GM19099 (cell line): ENCODE data around the gene CRCP.

Experiments used
- POLR2A ChIP-seq: IDR thresholded peaks from 3 replicates; pipeline ENCODE4 v1.6.1; 2011; ENCODE audit warnings: low read depth; ENCODE audit not compliant: insufficient read length; ENCODE audit errors: extremely low read depth

Gene CRCP

DNA sequence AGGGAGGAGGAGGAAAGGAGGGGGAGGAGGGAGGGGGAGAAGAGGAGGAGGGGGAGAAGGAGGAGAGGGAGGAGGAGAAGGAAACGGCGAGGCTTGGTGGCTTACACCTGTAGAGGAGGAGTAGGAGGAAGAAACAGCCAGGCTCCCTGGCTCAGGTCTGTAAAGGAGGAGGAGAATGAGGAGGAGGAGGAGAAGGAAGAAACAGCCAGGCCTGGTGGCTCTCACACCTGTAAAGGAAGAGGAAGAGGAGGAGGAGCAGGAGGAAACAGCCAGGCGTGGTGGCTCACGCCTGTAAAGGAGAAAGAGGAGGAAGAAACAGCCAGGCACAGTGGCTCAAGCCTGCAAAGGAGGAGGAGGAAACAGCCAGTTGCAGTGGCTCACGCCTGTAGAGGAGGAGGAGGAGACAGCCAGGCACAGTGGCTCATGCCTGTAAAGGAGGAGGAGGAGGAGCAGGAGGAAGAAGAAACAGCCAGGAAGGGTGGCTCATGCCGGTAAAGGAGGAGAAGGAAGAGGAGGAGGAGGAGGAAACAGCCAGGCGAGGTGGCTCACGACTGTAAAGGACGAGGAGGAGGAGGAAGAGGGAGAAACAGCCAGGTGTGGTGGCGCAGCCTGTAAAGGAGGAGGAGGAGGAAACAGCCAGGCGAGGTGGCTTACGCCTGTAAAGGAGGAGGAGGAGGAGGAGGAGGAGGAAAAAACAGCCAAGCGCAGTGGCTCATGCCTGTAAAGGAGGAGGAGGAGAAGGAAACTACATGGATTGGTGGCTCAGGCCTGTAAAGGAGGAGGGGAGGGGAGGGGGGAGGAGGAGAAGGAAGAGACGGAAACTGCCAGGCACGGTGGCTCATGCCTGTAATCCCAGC is 14.9 kb upstream of the CRCP start:
- TF ChIP-seq POLR2A: no peak

DNA sequence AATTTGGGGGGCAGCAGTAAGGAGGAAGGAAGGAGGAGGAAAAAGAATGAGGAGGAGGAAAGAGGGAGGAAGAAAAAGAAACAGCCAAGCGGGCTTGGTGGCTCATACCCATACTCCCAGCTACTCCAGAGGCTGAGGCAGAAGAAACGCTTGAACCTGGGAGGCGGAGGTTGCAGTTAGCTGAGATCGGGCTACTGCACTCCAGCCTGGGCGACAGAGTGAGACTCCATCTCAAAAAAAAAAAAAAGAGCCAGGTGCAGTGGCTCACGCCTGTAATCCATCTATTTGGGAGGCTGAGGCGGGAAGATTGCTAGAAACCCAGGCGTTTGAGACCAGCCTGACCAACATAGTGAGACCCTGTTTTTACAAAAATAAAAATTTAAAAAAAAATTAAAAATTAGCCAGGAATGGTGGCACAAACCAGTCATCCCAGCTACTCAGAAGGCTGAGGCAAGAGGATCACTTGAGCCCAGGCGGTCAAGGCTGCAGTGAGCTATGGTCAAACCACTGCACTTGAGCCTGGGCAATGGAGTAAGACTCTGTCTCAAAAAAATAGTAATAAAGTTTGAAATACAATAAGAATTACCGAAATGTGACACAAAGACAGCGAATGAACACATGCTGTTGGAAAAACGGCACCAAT is 14.1 kb upstream of the CRCP start:
- TF ChIP-seq POLR2A: no peak

DNA sequence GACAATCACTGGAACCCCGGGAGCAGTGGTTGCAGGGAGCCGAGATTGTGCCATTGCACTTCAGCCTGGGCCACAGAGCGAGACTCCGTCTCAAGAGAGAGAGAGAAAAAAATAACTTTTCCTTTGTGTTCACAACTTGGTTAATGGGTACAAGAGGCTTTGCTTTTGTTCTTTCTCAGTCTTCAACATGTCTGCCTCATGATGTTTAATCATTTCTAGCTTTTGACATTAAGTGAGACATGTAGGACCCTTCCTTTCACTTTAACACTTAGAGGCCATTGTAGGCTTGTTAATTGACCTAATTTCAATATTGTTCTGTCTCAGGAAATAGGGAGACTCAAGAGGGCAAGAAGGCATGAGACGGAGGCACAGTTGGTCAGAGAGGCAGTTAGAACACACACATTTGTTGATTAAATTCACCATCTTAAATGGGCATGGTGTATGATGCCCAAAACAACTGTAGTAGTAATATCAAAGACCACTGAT is 9.3 kb upstream of the CRCP start:
- TF ChIP-seq POLR2A: no peak

DNA sequence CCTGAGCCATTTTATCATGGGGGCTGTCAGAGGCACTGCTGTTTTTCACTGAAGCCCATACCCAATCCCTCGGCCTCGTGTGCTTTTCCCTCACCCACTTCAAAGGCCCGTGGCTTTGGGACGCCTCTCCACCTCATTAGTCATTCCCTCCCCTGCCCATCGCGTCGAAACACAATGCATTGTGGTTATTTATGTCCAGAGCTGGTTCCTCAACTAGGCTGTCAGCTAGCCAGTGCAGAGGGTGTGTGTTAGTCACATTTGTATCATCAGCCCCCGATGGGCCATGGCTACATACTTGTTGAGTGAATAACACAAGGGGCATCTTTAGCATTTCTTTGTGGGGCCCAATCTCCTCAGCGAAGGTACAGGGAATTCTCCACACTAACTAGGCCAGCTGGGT is 3.8 kb upstream of the CRCP start:
- no peak for TF ChIP-seq POLR2A

DNA sequence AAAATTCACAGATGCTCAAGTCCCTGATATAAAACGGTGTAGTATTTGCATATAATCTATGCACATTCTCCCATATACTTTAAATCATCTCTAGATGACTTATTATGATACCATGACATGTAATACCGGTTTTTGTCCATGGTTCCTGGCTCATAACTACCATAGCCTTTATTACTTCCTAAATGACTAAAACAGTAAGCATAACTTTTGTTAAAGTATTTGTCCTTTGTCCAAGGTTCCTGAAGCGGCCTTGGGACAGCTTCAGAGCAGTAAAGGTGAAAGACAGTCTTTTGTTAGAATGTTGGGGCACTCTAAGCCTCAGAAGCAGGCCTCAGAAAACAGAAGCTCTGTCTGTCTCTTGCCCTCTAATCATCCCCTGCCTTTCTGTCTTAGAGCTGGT is 4.0 kb downstream of the CRCP start:
- no peak for TF ChIP-seq POLR2A

DNA sequence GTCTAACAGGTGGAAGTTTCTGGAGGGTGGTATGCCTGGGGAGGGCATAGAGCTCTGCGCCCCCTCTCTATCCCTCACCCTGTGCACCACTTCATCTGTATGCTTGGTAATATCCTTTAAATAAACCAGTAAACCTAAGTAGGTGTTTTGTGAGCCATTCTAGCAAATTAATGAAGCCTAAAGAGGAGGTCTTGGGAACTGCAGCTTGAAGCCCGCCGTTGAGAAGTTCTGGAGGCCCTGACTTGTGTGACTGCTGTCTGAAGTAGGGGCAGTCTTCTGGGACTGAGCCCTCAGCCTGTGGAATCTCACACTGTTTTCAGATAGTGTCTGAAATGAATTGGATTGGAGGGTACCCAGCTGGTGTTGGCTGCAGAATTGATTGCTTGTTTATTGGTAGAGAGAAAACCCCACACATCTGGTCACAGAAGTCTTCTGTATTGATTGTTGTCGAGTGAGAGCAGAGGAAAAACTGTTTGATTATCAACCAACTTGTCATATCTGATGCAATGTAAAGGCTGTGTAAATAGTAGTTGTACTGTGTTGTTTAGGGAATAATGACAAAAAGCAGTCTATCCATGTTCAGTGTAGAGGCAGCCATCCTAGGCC is 4.7 kb downstream of the CRCP start:
- no peak for TF ChIP-seq POLR2A

DNA sequence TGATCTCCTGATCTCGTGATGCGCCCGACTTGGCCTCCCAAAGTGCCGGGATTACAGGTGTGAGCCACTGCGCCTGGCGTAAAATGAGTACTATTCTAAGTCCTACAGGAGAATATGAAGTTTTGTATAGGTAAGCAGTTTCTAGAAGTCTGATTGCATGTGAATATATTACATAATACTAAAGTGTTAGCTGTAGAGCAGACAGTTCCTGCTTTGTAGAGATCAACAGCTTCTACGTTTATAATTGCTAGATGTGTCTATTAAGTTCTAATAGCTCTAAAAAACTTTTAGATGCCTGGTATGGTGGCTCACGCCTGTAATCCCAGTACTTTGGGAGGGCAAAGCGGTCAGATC is 8.5 kb downstream of the CRCP start:
- no peak for TF ChIP-seq POLR2A

- TF ChIP-seq POLR2A: no peak
These were observed 10.5 kb downstream of the CRCP start for GRCh38 chr7:66125052-66125694.

DNA sequence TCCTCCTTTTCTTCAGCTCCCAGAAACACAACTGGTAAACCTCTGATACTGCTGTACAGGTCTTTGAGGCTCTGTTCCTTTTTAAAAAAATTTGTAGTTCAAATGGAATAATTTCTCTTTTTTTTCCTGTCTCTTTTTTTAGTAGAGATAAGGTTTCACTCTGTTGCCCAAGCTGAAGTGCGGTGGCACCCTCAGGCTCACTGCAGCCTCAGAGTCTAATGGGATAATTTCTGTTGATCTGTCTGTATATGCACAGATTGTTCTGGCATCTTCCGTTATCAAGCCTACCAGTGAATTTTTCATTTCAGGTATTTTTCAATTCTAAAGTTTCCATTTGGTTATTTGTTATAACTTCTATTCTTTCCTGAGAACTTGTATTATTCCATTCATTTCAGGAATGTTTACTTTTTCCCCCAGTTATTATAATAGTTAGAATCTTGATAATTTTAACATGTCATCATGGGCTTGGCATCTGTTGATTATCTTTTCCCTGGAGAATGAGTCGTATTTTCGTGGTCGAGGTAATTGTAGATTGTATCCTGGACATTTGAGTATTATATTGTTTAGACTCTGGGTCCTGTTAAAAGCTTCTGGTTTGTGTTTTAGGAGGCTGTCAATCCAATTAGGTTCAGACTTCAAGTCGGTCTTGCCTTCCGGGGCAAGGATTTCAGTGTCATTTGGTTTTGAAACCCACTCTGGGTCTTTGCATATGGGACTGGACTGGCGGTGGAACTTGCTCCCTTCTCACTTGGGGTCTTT is 24.5 kb downstream of the CRCP start:
- no peak for TF ChIP-seq POLR2A

DNA sequence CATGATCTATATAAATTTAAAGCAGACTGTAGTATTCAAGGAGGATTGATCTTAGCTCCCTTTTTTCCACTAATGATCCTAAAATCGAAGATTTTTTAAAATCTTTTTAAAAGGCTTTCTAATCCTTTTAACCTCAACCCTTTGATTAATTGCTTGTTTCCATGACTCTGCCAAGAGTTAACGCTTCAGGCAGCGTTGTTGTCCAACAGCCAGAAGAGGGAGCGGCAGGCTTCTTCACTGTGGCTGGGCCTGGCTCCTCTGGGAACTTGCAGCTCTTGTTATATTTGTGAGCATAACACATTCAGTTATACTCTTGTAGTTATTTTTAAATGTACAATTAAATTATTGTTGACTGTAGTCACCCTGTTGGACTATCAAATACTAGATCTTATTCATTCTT is 26.3 kb downstream of the CRCP start:
- no peak for TF ChIP-seq POLR2A

DNA sequence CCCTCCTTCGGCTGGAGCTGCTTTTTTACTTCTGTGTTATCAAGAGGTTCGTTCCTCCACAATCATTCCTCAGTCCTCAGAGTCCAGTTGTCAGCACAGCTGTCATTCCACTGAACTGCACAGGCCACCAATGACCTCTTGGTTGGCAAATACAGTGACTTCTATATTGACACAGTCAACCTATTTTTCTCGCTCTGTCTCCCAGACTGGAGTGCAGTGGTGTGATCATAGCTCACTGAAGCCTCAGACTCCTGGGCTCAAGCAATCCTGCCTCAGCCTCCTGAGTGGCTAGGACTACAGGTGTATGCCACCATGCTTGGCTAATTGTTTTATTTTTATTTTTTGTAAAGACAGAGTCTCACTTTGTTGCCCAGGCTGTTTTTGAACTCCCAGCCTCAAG is 27.7 kb downstream of the CRCP start:
- no peak for TF ChIP-seq POLR2A

GRCh38 chr7:66142996-66143395 is 28.3 kb downstream of the CRCP start:
- TF ChIP-seq POLR2A: no peak

DNA sequence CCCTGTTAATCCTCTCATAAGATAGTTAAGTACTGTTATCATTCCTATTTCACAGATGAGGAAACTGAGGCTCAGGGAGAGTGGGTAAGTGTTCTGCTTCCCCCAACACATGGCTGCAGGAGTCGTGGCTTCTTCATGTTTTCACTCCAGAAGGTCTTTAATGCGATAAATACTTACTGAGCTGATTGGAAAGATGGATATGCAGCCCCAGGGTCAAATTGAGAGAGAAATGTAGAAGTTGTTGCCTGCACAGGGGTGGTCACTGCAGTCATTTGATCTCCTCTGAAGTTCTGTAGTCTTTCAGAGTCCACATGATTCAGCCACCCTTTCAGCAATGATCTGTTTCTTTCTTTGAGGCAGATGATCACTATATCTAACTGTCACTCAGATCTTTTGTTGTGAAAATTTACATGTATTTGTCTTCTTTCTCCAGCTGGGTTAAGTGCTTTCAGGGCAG is 29.3 kb downstream of the CRCP start:
- TF ChIP-seq POLR2A: no peak

DNA sequence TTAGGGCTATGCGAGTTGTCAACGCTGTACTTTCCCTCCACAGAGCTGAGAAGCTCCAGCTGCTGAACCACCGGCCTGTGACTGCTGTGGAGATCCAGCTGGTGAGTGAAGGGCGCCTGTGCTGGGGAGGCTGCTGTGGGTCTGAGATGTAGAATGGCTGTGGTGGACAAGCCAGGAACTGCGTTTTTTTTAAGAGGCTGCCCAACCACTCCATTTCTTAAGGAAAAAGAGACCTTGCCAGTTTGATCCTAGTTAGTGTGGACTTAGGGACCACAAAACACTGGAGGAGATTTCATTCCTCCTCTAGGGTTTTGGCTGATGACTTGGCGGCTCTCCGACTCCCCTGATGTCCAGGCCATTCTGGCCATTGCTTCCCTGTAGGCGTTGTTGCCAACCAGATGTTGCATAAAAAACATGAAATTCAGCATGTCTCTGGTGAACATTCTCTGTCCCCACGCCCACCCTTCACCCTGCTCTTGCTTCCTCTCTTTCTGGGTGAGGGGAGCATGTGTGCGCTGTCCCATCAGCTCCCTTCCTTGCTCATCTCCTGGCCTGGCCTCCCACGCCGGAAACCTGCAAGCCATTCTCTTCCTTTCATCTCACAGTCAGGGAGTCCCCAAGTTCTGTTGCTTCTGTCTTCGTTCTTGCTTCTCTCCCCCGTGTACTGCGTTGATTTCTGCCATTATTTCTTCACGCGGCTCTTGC is 30.9 kb downstream of the CRCP start:
- TF ChIP-seq POLR2A: no peak
